ENCODE measurements around the gene RPEL1. TPM values are rescaled to one million over a fixed set of nuclear protein-coding genes. Genes with fewer than 3 reads are reported as not detected.

The RPEL1 gene
- polyA plus RNA-seq, 1 experiment: 0.04 TPM

- Histone ChIP-seq H3K27me3 (ENCODE audit: control insufficient read depth, insufficient read depth, low read length) (no peaks in the 10 kb centered on the region), H3K36me3 (ENCODE audit: control insufficient read depth, insufficient read depth, low read length) (no peaks in the 10 kb centered on the region), H3K4me3 (ENCODE audit: low read depth, low read length) (no peak overlapping the region)
- POLR2A ChIA-PET: interaction anchor here (0.7 kb wide), 2 partner anchors 42 to 70 kb away, joined by 9 to 12 read pairs; no protein-coding TSS in a partner anchor
- TF ChIP-seq CTCF (IDR thresholded peaks at IDR 0.05; ENCODE audit: insufficient read depth, low read depth, low read length): no peak
- peak; percentile 90 for DNase-seq (ENCODE audit: low read depth)
- CTCF ChIA-PET: interaction anchor here (0.6 to 2.6 kb wide), 7 partner anchors 8 to 527 kb away, joined by 3 to 7 read pairs (median 4); no protein-coding TSS in a partner anchor
Observed at GRCh38 chr10:103231047-103231551, 14.6 kb upstream of the RPEL1 start.

GRCh38 chr10:103232131-103232673 is 13.5 kb upstream of the RPEL1 start:
- Histone ChIP-seq H3K4me3 (ENCODE audit: low read depth, low read length) (no peak overlapping the region), H3K27me3 (ENCODE audit: control insufficient read depth, insufficient read depth, low read length) (no peaks in the 10 kb centered on the region), H3K36me3 (ENCODE audit: control insufficient read depth, insufficient read depth, low read length) (no peaks in the 10 kb centered on the region)
- TF ChIP-seq CTCF (IDR thresholded peaks at IDR 0.05; ENCODE audit: insufficient read depth, low read depth, low read length): no peak
- ChIA-PET POLR2A (no interaction called here), CTCF (interaction anchor here (1.5 to 2.6 kb wide), 3 partner anchors 9 to 314 kb away, joined by 4 to 7 read pairs (median 7); partner anchors contain the start of gene CNNM2)
- DNase-seq (ENCODE audit: low read depth): no peak

- ChIA-PET POLR2A (no interaction called here), CTCF (interaction anchor here (1.5 to 2.6 kb wide), 3 partner anchors 8 to 315 kb away, joined by 4 to 7 read pairs (median 7); partner anchors contain the start of gene CNNM2)
- DNase-seq (ENCODE audit: low read depth): no peak
- Histone ChIP-seq H3K27me3 (ENCODE audit: control insufficient read depth, insufficient read depth, low read length) (no peaks in the 10 kb centered on the region), H3K4me3 (ENCODE audit: low read depth, low read length) (no peak overlapping the region), H3K36me3 (ENCODE audit: control insufficient read depth, insufficient read depth, low read length) (no peaks in the 10 kb centered on the region)
- no peak for TF ChIP-seq CTCF (IDR thresholded peaks at IDR 0.05; ENCODE audit: insufficient read depth, low read depth, low read length)
Observed at GRCh38 chr10:103232772-103233488, 12.8 kb upstream of the RPEL1 start.

- no peak for DNase-seq (ENCODE audit: low read depth)
- CTCF ChIA-PET: interaction anchor here (0.7 to 2.0 kb wide), 4 partner anchors 9 to 318 kb away, joined by 3 to 10 read pairs (median 5); partner anchors contain the start of gene CNNM2
- POLR2A ChIA-PET: no interaction called here
Observed at GRCh38 chr10:103235775-103236174, 9.9 kb upstream of the RPEL1 start.

More at GRCh38 chr10:103235775-103236174, 9.9 kb upstream of the RPEL1 start:
- TF ChIP-seq CTCF (IDR thresholded peaks at IDR 0.05; ENCODE audit: insufficient read depth, low read depth, low read length): no peak
- Histone ChIP-seq H3K27me3 (ENCODE audit: control insufficient read depth, insufficient read depth, low read length) (no peaks in the 10 kb centered on the region), H3K4me3 (ENCODE audit: low read depth, low read length) (no peak overlapping the region), H3K36me3 (ENCODE audit: control insufficient read depth, insufficient read depth, low read length) (no peaks in the 10 kb centered on the region)
